ENCODE measurements around the gene ANP32D.

DNA sequence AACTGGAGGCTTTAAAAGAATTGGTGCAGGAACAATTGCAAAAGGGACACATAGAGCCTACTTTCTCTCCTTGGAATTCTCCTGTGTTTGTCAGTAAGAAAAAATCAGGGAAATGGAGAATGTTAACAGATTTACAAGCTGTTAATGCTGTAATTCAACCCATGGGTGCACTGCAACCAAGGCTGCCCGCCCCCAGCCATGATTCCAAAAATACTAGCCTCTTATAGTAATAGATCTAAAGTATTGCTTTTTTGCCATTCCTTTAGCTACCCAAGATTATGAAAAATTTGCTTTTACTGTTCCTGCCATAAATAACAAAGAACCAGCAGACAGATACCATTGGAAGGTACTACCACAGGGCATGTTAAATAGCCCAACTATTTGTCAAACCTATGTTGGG is 37.8 kb downstream of the ANP32D start:
- TF ChIP-seq, protein P1, sequence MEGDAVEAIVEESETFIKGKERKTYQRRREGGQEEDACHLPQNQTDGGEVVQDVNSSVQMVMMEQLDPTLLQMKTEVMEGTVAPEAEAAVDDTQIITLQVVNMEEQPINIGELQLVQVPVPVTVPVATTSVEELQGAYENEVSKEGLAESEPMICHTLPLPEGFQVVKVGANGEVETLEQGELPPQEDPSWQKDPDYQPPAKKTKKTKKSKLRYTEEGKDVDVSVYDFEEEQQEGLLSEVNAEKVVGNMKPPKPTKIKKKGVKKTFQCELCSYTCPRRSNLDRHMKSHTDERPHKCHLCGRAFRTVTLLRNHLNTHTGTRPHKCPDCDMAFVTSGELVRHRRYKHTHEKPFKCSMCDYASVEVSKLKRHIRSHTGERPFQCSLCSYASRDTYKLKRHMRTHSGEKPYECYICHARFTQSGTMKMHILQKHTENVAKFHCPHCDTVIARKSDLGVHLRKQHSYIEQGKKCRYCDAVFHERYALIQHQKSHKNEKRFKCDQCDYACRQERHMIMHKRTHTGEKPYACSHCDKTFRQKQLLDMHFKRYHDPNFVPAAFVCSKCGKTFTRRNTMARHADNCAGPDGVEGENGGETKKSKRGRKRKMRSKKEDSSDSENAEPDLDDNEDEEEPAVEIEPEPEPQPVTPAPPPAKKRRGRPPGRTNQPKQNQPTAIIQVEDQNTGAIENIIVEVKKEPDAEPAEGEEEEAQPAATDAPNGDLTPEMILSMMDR (IDR thresholded peaks at IDR 0.05; ENCODE audit: low read length), result no peak
- TF ChIP-seq EZH2 (IDR thresholded peaks at IDR 0.05; ENCODE audit: borderline replicate concordance, low read length), result no peak

Data from OCI-LY1 (cell line).